ENCODE data around the gene ANO4.
"Not testable (repeated sequence)": the region's sequence is repeated elsewhere in the genome, so short reads cannot be mapped to it uniquely, and the experiment has no call there.

ANO4 gene

GRCh38 chr12:100877776-100878175 is 83.2 kb downstream of the ANO4 start:
- DNase-seq = no peak

GRCh38 chr12:100895192-100895591 is 100.6 kb downstream of the ANO4 start:
- DNase-seq = no peak

- no peak for DNase-seq
Measured at GRCh38 chr12:100896192-100896591, 101.6 kb downstream of the ANO4 start.

GRCh38 chr12:100897240-100897639 is 102.7 kb downstream of the ANO4 start:
- DNase-seq = no peak

- no peak for DNase-seq
Measured at GRCh38 chr12:100899301-100899700, 104.7 kb downstream of the ANO4 start.

- DNase-seq = no peak
Measured at GRCh38 chr12:100900808-100901207, 106.2 kb downstream of the ANO4 start.

- DNase-seq = no peak
Measured at GRCh38 chr12:100901266-100901665, 106.7 kb downstream of the ANO4 start.

- DNase-seq = no peak
Measured at GRCh38 chr12:100904270-100904669, 109.7 kb downstream of the ANO4 start.

GRCh38 chr12:100908501-100908900 is 113.9 kb downstream of the ANO4 start:
- no peak for DNase-seq

- DNase-seq = no peak
Measured at GRCh38 chr12:100913872-100914592, 119.5 kb downstream of the ANO4 start.

GRCh38 chr12:100919116-100919515 is 124.5 kb downstream of the ANO4 start:
- no peak for DNase-seq

GRCh38 chr12:100920493-100920892 is 125.9 kb downstream of the ANO4 start:
- DNase-seq = no peak

GRCh38 chr12:100926669-100927248 is 132.2 kb downstream of the ANO4 start:
- DNase-seq = no peak

GRCh38 chr12:100927826-100928225 is 133.2 kb downstream of the ANO4 start:
- DNase-seq = no peak

GRCh38 chr12:100932571-100932970 is 138.0 kb downstream of the ANO4 start:
- no peak for DNase-seq

- DNase-seq = not testable (repeated sequence)
Measured at GRCh38 chr12:100933531-100933930, 139.0 kb downstream of the ANO4 start.

GRCh38 chr12:100935929-100936328 is 141.4 kb downstream of the ANO4 start:
- no peak for DNase-seq

- DNase-seq = no peak
Measured at GRCh38 chr12:100936661-100937060, 142.1 kb downstream of the ANO4 start.

- no peak for DNase-seq
Measured at GRCh38 chr12:100940503-100940902, 145.9 kb downstream of the ANO4 start.

- no peak for DNase-seq
Measured at GRCh38 chr12:100942984-100943749, 148.6 kb downstream of the ANO4 start.

- no peak for DNase-seq
Measured at GRCh38 chr12:100951756-100952155, 157.2 kb downstream of the ANO4 start.

GRCh38 chr12:100953217-100953616 is 158.6 kb downstream of the ANO4 start:
- DNase-seq = no peak

- DNase-seq = no peak
Measured at GRCh38 chr12:100953677-100954076, 159.1 kb downstream of the ANO4 start.

GRCh38 chr12:100954118-100954517 is 159.5 kb downstream of the ANO4 start:
- DNase-seq = no peak
